Pulmonary artery endothelial cell (primary cell): ENCODE data around the gene CMIP. TPM values are rescaled to one million over a fixed set of nuclear protein-coding genes. Genes with fewer than 3 reads are reported as not detected.

Experiments
- DNase-seq: peaks from one replicate; pipeline ENCODE4 v3.0.0-alpha.2; 2011; ENCODE audit warnings: low read depth, low spot score
- total RNA-seq: library from RNA; depleted of rRNA; stranded (reverse); fragments of >200 nt; gene quantifications from 2 replicates; pipeline ENCODE4 v1.2.3, GENCODE V29; 2014

CMIP gene
- total RNA-seq, 1 donor from 2014 or later = 30.1 TPM

DNA sequence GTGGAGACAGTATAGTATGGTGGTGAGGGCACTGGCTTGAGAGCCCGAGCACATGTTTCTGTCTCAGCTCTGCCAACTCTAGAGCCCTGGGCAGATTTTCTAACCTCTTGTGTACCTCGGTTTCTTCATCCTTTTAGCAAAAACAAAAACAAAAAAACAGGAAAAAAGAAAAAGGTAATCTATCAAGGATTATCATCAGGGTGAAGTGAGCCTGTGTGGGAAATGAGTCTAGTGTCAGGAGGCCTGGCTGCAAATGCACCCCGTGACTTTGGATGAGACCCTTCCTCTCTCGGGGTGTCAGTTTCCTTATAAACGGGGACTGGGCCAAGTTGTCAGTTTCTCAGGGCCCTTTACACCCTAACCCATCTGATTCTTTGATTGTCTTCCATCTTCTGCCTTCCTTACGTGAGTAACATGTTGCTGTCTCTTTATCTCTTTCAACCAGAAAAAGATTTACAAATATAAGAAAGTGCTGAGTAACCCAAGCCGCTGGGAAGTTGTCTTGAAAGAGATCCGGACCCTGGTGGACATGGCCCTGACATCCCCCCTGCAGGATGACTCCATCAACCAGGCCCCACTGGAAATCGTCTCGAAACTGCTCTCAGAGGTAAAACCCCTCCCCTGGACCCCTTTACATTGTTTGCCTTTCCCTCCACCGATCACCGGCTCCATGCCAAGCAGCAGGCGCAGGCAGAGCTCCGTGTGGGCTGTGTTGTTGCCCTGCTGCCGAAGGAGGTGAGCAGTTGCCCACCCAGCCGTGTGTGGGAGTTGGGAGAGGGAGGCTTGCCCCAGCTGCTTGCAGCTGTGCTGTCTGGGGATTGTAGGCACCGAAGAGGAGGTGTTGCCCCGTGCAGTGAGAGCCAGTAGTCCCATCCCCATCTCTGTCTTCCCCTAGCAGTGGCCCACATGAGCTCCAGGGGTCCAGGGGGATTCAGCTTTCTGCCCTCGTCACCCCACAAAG, 207.4 kb downstream of the CMIP start:
- no peak for DNase-seq

DNA sequence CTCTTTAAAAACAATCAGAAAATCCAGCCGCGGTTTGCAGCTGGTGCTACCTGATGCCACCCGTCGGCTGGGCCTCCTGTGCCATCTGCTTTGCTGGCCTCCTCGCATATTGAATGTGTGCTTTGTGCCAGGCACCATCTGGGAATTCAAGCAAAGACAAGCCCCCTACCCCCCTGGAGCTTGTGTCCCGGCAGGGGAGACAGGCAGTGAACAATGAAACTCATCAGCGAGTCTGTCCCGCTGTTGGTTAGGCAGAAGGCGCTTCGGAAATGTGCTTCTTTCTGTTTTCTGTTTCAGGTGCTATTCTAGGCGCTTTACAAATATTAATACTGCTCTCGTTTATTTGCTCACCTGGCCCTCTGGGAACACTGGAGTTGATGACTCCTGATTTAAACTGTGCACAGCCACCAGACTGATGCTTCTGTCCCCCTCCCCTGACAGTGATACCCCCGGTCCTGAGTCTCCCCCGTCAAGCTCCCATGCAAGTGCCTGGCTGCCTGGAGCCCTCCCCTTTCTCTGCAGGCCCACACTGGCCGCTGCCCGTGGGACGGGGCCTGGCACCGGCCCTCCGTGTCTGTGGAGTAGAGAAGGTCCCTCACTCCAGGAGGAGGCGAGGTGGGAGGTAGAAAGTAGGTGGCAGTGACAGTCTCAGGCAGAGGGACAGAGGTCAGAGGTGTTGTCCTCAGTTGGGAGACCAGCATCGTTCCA, 208.3 kb downstream of the CMIP start:
- no peak for DNase-seq

DNA sequence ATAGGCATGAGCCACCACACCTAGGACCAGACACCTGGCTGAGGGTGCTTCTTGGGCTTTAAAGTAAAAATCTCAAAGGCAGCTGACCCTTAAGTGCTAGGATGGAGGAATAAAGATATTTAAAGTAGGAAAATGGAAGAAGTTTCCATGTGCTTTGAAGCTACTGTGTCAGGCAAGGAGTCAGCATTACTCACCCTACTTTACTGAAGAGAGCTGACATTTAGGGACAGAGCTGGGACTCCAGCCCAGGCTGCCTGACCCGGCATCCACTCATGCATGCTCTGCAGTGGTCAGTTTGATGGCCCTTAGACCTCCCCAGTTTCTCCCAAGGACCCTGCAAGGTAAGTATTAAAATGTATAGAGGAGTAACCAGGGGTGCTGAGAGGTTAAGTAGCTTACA, 209.7 kb downstream of the CMIP start:
- no peak for DNase-seq

DNA sequence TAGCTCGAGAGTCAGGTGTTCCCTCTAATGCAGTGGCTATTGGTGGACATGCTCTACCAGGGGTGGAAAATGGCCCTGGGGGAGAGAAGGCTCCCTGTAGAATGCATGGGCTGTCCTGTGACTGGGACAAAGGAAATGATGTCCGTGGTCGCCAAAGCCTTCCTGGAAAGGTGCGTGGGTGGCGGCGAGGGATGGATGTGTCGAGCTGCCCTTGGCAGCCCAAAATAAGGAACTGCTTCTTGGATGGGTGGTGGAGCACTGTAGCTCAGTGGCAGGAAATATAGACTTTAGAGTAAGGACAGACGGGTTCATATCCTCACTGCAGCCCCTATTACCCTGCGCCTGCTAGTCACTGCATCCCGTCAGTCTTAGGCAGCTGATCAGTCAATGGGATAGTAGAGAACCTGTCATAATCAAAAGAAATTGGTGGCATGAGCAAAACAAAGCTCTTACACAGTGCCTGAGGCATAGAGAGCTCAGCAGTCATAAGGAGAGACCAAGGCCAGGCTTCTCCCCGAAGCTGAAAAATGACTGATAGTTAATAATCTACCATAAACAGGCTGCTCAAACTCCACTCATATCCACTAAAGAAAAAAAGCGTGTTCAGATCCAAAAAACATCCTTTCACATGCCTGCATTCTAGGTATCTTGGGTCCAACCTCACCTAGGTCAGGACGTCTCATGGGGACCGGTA, 211.0 kb downstream of the CMIP start:
- no peak for DNase-seq

DNA sequence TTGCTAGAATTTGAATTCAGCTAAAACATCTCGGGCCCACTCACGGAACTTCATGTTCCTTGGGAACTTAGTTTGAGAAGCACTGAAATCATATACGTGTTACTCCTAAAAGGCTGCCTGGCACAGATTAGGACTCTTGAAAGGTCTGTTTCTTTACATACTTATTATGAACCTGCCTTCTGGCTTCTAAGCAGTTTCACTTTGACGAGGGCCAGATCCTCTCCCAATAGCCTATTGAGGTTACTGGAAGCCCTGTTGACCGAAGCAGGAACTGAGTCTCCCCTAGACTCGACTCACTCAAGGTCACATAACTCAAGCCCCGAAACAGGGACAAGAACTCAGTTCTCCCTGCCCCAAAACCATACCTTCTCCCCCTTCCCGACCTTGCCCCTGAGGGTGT, 212.6 kb downstream of the CMIP start:
- no peak for DNase-seq

DNA sequence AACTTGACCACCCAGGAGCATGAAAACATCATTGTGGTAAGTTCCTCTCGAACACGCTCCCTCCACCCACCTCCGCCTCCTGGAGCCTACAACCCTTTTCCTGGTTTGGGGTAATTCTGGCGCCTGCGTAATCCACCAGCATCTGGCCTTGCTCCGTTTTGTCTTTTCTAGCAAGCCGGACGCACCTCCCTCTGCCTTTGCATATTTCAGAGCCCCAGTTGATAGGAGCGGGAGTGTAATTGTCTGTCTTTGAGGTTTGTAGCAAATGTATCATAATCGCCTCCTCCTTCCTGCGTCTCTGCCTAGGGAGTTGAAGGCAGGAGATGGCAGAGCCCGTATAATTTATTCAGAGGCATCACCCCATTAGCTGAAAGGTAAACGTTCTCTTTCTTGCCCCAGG, 213.2 kb downstream of the CMIP start:
- no peak for DNase-seq

DNA sequence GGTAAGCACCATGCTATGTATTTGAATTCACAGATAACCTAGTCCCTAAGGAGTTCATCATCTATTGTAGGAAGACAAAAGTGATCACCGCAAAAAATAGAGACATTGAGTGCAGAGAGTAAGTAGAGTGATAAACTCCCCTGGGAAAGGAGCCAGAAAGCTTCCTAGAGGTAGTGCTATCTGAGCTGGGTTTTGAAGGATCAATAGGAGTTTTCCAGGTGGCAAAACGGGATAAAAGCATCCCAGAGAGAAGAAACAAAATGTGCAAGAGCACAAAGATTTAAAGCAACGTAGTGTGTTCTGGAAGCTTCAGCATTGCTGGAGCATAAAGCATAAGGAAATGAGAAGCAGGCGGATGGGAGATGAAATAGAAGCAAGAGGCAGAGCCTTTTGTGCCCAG, 213.8 kb downstream of the CMIP start:
- DNase-seq = no peak

DNA sequence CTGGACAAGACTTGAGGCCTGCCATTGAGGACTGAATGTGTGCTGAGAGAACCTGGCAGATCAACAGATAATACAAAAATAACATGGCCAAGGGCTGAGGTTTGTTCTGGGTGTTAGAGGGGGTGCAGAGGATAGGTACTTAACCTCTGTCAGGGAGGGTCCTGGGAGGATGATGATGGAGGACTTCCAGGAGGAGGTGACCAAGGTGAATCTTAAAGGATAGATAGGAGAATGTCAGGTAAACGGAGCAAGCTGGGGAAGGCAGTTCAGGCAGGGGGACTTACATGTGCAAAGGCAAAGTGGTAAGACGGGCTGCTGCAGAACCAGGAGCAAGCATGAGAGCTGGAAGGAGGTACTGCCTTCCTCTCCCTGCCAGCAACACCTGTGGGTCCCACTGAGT, 214.6 kb downstream of the CMIP start:
- DNase-seq = no peak

DNA sequence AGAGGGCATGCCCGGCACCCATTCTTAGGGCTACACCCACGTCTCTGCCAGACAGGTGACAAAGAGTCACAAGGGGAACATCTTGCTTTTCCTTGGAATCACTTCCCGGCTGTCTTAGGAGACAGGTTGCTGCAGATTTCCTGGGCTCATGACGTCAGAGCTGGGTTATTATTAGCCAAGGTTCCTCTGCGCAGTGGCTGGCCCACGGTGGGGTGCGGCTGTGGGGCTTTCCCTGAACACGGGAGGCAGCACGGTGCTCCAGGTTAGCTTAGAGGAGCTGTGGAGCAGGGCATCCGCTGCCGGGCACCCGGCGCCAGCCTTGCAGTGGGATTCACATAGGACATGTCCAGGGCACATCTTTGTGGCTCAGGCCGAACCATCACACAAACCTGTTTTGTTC, 216.5 kb downstream of the CMIP start:
- no peak for DNase-seq

DNA sequence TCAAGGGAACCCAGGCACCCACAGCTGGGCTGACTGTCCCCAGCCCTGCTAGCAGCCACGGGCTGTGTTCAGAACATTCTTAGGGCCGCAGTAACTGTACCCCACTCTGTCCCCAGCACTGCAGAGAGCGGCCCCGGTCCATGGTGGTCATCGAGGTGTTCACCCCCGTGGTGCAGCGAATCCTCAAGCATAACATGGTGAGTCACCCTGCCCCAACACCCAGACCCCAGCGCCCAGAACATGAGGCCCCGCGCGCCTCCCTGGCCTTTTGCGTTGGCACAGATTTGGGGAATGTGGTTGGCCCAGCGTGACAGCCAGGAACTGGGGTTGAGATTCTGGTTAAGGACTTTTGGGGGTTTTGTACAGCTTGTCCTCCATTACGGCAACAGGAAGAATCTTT, 219.5 kb downstream of the CMIP start:
- no peak for DNase-seq

DNA sequence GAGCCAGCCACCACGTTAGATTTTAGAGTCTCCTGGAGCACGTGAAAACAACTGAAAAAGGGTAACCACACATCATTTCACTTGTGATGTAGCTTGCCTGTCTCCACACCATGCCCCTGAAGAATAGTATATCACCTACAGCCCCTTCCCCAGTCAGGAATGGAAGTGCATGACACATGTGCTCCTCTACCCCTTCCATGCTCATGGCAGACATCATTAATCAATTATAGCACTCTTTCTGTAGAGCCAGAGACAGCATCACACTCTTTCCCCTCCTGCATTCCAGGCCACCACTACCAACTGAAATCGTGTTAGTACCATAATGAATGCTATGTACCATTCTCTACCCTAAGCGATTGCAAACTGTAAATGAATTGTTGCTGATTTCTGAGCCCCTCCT, 221.0 kb downstream of the CMIP start:
- no peak for DNase-seq

DNA sequence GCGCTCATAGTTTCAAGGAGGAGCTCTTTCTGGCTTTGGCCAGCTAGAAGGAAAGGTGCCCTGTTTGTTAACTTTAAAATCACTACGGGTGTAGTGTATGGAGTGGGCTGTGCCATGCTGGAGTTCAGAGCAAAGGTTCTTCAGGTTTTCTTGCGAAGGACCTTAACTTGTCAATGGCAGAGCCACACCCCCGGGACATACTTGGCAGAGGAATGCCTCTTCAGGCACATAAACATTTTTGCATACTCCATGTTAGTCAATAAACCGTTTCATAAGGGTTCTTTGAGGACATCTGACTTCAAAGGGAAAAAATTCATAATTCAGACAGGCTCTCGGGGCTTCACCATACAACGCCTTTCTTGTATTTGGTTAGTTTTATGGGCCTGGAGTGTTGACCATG, 221.5 kb downstream of the CMIP start:
- DNase-seq = no peak

DNA sequence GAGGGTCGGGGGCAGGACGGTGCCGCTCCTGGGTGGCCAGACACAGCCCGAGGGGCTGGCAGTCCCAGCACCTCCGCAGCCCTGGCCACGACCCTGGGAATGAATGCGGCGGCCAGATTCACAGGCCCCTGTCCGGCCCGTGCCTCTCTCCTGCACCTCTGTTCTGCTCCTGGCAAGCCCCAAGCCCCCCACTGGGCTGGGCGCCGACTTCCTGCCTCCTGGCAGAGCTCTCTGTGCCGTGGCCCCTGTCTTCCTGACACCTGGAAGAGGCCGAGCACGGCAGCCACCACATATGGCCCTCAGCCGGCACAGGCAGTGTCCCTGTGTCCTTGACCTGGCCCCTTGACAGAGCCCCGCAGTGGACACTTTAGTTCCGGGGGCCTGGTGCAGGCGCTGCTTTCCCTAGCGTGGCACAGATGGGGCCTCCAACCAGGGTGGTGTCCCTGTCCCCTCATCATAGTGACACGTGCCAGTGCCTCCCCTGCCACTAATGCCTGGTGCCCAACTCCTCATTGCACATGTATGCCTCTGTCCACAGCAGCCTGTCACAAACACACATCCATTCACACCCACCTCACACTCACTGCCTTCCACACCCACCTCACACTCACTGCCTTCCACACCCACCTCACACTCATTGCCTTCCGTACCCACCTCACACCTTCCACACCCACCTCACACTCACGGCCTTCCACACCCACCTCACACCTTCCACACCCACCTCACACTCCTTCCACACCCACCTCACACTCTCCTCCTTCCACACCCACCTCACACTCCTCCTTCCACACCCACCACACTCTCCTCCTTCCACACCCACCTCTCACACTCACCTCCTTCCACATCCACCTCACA, 223.9 kb downstream of the CMIP start:
- DNase-seq = no peak

DNA sequence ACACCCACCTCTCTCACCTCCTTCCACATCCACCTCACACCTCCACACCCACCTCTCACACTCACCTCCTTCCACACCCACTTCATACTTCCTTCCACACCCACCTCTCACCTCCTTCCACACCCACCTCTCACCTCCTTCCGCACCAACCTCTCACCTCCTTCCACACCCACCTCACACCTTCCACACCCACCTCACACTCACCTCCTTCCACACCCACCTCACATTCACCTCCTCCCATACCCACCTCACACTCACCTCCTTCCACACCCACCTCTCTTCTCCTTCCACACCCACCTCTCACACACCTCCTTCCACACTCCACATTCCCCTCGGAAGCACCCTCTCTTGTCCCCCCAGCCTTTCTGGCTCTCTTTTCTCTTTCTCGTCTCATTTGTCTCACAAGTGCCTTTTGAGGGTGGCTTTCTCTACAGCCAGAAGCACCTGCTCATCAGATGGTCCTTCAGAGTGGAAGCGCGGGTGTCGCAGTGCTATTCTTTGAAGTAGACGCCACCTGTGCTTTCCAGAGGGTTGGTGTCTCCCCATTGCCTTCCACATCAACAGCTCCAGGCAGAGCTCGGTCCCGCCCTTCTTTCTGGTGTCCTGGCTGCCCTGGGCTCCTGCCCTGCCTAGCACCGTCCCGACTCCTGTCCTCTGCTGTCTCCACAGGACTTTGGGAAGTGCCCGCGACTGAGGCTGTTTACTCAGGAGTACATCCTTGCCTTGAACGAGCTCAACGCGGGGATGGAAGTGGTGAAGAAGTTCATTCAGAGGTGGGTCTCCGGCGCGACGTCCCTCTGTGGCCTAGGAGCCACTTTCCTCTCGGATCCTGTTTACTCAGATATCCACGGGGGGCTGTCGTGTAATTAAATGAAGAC, 225.1 kb downstream of the CMIP start:
- no peak for DNase-seq

DNA sequence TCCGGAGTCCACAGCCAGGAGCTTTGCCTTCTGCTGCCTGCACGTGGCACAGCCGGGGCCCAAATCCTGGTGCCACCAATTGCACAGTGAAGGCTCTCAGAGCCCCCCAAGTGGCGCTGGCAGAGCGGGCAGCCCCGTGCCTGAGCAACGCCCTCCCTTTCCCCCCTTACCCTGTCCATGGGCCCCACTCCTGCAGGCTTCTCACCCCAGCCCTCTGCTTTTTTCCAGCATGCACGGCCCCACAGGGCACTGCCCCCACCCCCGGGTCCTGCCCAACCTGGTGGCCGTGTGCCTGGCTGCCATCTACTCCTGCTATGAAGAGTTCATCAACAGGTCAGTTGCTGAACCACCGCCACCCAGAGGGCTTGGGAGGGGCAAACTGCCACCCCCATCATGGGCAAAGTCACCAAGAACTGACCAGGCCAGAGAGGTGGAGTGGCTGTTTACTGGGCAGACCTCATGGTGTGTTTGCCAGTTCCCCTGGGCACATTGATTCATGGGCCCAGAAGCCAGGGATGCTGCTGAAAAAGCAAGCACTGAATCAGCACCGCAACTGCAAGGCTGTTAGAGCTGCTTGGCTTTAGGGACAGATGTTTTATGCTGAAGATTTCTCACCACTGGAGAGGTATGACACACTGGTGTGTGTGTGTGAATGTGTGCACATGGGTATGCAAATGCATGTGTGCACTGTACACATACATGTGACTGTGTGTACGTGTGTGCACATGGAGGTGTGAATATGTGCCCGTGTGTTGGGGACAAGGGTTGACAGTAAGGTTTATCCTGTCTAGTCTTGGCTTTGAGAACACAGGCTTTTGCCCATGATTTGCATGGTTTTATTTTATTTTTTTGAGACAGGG, 227.4 kb downstream of the CMIP start:
- DNase-seq = no peak

DNA sequence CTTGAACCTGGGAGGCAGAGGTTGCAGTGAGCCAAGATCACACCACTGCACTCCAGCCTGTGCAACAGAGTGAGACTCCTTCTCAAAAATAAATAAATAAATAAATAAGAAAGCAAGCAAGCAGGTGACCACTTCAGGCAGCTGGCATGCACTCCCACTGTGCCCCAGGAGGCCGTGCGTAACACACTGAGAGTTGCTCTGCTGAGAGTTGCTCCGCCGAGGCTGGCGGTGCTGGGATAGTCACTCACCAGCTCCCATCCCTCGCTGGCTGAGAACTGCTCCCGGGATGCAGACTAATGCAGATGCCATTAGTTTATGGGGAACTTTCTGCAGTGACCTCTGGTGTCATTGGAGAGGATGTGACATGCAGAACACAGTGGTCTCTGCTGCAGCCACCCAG, 228.8 kb downstream of the CMIP start:
- no peak for DNase-seq

DNA sequence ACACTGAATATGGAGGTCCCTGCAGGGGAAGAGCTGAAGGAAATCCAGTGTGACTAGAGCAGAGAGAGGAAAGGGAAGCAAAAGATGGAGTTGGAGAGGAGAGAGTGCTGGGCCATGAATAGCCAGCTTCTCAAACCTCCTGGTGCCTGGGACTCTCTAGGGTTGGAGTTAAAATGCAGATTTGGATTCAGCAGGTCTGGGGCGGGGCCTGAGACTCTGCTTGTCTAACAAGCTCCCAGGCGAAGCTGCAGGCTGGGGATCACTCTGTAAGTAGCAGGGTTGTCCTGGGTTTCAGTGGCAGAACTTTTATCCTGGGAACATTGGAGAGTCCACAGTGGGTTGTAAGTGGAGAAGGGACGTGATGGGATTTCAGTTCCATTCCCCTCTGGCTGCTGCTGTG, 231.1 kb downstream of the CMIP start:
- no peak for DNase-seq

DNA sequence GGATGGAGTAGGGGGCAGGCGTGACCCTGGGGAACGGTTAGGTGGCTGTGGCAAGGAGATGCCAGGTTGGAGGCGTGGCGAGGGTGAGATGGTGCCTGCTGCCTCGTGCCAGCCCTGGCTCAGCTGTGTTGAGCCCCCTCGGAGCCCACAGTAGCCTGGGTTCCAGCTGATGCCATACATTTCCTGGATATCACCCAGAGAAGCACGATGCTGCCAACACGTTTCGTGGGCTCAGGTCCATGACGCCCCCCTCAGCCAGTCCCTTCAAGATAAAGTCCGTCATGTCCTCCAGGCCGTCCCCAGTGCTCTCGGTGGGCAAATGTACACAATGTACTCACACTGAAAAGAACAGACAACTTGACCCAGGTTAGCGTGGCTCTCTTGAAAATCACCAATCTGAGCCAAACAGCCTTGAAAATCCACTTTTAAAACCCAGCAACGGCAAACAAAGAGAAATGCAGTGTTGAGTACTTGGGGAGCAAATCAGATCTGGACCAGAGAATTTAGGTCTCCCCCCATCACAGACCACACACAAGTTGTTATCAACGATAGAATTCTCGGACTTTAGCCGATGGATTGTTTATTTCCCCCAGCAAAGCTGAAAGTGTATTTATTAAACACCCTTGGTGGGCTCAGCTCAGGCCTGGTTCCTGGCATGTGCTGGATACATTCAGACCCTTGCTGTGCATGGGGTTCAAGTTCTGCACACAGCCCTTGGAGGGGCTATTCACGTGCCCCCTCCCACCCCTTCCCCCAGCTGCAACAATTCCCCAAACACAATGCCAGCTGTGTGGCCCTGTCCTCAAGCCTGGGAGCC, 231.7 kb downstream of the CMIP start:
- DNase-seq = no peak
